Activated gamma-delta T cell treated with Interleukin-2 at 50 U/mL for 16 hours (primary cell): ENCODE measurements around the gene PRR15L.
"Not testable (repeated sequence)": the region's sequence is repeated elsewhere in the genome, so short reads cannot be mapped to it uniquely, and the experiment has no call there.

Experiments
- DNase-seq: peaks from one replicate; pipeline ENCODE4 v3.0.0-alpha.2; 2020

PRR15L gene

GRCh38 chr17:47957591-47958490 lies at the start of gene PRR15L:
Gene PRR15L, minus strand, starts transcription at chr17:47957883. Its CDS starts 4,649 bp downstream, at chr17:47953234.
- DNase-seq = no peak

GRCh38 chr17:48006936-48007709 lies 49.4 kb upstream of the PRR15L start:
- no peak for DNase-seq

- no peak for DNase-seq
These were observed 47.3 kb upstream of the PRR15L start for GRCh38 chr17:48004983-48005382.

- DNase-seq = no peak
These were observed 45.9 kb upstream of the PRR15L start for GRCh38 chr17:48003417-48004151.

- DNase-seq = no peak
These were observed 45.3 kb upstream of the PRR15L start for GRCh38 chr17:48002916-48003416.

- DNase-seq = no peak
These were observed 44.7 kb upstream of the PRR15L start for GRCh38 chr17:48002266-48002915.

GRCh38 chr17:48001657-48002056 lies 44.0 kb upstream of the PRR15L start:
- not testable (repeated sequence) for DNase-seq

GRCh38 chr17:48001197-48001596 lies 43.5 kb upstream of the PRR15L start:
- DNase-seq = no peak

- no peak for DNase-seq
These were observed 41.9 kb upstream of the PRR15L start for GRCh38 chr17:47999582-47999981.

GRCh38 chr17:47998044-47998443 lies 40.4 kb upstream of the PRR15L start:
- no peak for DNase-seq

- DNase-seq = no peak
These were observed 39.9 kb upstream of the PRR15L start for GRCh38 chr17:47997586-47997985.

GRCh38 chr17:47996201-47996600 lies 38.5 kb upstream of the PRR15L start:
- DNase-seq = no peak

- no peak for DNase-seq
These were observed 37.7 kb upstream of the PRR15L start for GRCh38 chr17:47995241-47995935.

GRCh38 chr17:47994724-47995123 lies 37.0 kb upstream of the PRR15L start:
- DNase-seq = no peak

- no peak for DNase-seq
These were observed 36.3 kb upstream of the PRR15L start for GRCh38 chr17:47993964-47994363.

GRCh38 chr17:47993031-47993564 lies 35.4 kb upstream of the PRR15L start:
- no peak for DNase-seq

GRCh38 chr17:47992216-47992615 lies 34.5 kb upstream of the PRR15L start:
- DNase-seq = no peak

- no peak for DNase-seq
These were observed 33.5 kb upstream of the PRR15L start for GRCh38 chr17:47990962-47991731.

GRCh38 chr17:47989700-47990099 lies 32.0 kb upstream of the PRR15L start:
- no peak for DNase-seq

- no peak for DNase-seq
These were observed 31.5 kb upstream of the PRR15L start for GRCh38 chr17:47989159-47989558.

- DNase-seq = not testable (repeated sequence)
These were observed 30.8 kb upstream of the PRR15L start for GRCh38 chr17:47988445-47988844.
